HEK293 (cell line): Measurements from ENCODE around the gene TOR3A.

ENCODE experiments used
- ZNF138 ChIP-seq: fragments of 450-650 bp; formaldehyde crosslinking; IDR thresholded peaks from 2 replicates; pipeline ENCODE4 v1.5.1; 2016; ENCODE audit warnings: missing biosample characterization, missing genetic modification characterization, borderline replicate concordance
- ZNF423 ChIP-seq: fragments of 450-650 bp; formaldehyde crosslinking; IDR thresholded peaks from 2 replicates; pipeline ENCODE4 v1.5.1; 2016; ENCODE audit warnings: missing biosample characterization, missing genetic modification characterization

DNA sequence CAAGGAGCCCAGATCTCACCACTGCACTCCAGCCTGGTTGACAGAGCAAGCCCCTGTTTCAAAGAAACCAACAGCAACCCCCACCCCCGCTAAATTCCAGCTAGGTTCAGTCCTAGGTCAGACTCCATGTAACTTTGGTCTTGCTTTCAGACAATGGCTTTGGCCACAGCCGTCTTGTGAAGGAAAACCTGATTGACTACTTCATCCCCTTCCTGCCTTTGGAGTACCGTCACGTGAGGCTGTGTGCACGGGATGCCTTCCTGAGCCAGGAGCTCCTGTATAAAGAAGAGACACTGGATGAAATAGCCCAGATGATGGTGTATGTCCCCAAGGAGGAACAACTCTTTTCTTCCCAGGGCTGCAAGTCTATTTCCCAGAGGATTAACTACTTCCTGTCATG is 12.9 kb downstream of the TOR3A start:
- TF ChIP-seq ZNF423 (no peak), ZNF138 (tag by site-specific recombination) (no peak)
